Measurements from ENCODE around the gene MAP1S.

- no peak for TF ChIP-seq CTCF (IDR thresholded peaks at IDR 0.05 in 4 of 5, conservative IDR thresholded peaks at IDR 0.05 in 1 of 5)
- TF ChIP-seq POLR2A (IDR thresholded peaks at IDR 0.05): no peak
These were observed 52.9 kb downstream of the MAP1S start for GRCh38 chr19:17772172-17772571.

All from gastrocnemius medialis (tissue), 4 donors.